UCSD-AML1 (cell line): ENCODE measurements around the gene ARL5A.

Source experiments
- DNase-seq: peaks from one replicate; lab custom pipeline; 2025; ENCODE audit not compliant: unreplicated experiment; lab: John Stamatoyannopoulos, UW

Gene ARL5A

DNA sequence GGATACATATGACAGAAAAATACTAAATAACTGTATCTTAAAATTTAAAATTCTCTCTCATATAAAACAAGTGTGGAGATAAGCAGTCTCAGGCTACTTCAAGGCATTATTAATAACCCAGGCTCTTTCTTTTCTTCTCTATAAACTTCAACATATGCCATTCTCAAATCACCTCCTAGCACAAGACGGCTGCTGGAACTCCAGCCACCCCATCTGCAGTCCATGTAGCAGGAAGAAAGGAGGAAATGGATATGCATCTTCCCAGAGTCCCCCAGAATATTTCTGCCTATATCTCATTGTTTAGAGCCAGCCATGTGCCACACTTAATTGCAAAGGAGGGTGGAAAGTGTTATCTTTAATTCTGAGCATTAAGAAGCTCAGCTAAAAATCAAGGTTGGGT lies 58.6 kb downstream of the ARL5A start:
- no peak for DNase-seq

DNA sequence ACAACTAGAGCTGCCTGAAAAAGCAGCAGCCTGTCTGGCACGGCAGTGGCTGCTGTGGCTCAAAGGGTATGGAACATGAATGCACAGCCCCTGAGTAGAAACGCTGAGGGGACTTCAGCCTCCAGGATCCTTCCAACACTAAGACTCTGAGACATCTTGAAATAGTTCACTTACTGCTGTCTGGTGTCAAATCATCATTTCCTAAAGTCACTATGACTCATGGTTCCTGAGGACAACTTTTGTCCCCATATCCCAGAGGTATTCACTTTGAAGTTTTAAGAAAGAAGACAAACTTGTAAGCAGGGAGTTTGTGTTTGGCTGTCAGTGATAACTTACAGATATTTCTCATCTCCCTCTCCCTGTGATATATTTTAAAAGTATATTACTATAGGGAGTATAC lies 60.7 kb downstream of the ARL5A start:
- DNase-seq, result peak; percentile 20

DNA sequence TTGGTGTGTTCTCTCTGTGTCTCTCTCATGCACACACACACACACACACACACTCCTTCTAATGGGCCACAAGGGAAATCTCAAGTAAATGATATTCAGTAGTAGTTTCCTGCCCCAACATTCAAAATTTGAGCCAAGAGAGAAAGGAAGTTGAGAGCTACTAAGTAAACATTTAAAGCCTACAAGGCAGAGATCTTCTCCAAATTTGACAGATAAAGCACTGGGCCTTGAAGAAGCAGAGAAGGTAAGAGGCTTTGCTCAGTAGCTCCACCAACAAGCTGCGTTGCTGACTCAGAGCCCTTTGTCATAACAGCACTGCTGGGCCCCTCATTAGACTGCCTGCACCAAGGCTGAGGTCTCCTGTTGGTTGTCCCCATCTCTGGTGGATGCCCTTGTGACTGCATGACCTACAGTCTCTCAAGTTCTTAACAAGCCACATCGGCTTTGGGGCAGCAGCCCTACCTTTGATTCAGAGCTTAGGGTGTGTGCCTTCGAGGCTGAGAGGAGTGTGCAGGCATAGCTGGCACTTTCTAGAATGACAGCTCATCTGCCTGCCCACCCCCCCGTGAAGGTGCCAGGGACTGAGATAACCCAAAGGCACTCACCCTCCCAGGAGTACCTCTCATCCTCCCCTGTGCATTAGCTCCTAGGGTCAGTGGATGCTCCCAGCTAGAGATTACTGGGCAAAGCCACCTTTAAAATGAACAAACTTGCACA lies 61.6 kb downstream of the ARL5A start:
- peak; percentile 20 for DNase-seq

DNA sequence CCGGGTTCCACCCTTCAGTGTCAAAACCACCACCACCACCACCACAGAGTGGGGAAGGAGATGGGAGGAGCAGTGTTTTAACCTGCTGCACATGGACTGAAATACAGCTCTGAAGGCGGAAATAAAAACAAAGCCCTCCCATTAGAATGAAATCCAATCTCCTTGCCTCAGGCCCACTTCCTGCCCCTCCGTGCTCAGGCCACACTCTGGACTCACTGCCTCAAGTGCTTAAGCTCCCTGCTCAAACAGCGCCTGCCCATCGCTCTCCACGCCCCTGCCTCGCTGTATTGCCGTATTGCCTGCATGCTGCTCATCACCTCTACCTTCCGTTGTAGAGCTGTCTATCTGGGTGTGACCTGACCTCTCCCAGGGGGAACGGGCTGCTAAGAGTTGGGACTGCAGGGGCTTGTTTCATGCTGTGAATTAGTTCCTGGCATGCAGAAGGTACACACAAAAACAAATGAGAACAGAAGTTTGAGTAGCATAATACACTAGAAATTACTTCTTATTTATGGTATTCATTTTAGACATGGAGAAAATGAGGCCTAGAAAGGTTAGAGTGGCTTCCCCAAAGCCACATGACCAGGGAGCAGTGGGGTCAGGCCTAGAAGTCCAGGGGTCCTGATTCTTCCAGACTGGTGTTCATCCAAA lies 62.3 kb downstream of the ARL5A start:
- peak; percentile 29 for DNase-seq

DNA sequence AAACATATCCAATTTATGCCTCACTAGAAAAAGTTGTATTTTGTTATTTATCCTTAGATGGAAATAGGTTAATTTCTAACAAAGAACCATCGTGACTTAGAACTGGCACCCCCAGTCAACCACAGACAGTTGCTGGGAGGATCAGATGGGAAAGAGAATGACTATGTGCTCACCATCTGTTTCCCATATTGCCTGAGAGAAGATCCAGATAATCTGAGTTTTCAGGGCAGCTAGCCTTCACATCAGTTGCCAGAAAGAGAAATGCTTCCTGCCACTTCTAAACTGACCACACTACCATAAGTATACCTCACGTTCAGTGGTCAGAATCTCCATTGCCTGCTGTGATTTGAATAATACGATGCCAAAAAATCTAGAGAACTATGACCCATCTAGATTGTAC lies 65.5 kb downstream of the ARL5A start:
- no peak for DNase-seq

DNA sequence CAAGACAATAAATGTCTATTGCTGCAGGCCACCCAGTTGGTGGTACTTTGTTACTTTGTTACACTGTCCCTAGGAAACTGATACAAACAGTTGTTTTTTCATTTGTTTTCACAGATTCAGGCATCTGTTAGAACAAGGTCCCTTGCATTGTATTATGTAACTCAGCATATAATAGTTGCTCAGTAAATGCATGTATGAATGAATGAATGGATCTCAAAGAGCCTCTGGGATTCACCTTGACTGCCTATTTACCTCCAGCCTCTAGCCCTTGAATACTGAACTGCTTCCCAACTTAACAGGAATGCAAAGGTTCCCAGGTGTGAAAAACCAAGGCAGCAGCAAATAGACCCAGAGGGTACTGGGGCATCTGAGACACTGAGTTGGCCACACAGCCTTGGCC lies 66.5 kb downstream of the ARL5A start:
- DNase-seq, result no peak

DNA sequence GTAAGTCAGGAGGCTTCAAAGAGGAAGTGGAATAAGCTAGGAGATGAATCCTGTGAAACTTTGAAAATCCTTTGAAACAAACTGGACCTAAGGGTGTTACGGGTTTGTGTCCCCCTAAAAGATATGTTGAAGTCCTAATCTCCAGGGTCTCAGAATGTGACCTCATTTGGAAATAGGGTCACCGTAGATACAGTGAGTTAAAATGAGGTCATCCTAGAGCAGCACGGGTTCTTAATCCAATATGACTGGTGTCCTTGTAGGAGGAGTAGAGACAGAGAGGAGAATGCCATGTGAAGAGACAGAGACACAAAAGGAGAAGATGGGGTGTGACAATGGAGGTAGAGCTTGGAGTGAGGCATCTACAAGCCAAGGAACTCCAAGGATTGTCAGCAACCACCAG lies 67.0 kb downstream of the ARL5A start:
- no peak for DNase-seq

DNA sequence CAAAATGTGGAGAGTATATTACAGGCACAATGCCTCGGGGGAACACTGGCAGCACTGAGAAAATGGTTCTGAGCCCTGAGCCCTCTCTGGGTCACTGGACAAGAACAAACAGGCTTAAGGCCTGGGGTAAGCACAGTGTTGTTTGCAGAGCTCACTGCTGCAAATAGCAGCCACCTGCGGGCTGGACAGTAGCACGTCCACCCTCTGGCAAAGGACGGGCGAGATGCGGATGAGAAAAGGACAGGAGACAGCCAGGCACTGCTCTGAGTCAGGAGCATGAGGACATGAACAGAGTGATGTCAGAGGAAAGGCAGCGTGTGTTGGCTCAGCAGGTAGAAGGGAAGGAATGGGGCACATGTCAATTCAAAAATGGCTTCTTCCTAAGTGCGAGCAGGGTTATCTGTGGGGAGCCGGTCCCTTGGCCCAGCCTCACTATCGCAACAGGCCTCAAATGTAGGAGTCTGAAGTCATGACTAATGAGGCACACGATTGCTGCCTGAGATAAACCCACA lies 68.0 kb downstream of the ARL5A start:
- DNase-seq, result no peak

DNA sequence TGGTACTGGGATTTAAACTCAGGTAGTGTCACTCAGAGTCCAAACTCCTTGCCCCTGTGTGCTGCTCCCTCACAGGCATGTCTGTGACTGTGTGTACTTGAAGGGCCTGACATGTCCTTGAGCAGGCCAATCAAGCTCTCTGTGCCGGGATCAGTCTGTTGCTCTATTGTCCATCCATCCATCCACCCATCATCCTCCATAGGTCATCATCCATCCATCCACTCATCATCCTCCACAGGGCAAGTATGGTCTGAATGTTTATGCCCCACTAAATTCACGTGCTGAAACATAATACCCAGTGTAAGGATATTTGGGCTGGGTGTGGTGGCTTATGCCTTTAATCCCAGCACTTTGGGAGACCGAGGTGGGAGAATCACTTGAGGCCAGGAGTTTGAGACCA lies 69.5 kb downstream of the ARL5A start:
- no peak for DNase-seq

DNA sequence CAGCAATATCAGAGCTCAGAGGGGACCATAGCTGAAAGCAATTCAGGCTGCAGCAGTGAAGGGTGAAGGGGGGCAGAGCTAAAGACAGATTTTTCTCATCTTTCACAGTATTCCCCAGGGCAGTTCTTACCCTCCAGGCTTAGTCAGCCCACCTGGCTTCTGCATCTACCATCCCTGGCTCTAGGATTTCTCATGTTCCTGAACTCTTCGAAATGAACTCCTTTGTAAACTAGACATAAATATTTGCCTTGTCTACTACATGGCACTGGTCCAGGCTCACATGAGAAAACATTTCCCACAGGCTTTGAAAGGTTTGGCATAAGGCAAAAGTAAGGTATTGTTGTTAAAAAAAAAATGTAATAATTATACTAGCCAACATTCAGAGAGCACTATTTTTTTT lies 70.4 kb downstream of the ARL5A start:
- DNase-seq, result no peak

DNA sequence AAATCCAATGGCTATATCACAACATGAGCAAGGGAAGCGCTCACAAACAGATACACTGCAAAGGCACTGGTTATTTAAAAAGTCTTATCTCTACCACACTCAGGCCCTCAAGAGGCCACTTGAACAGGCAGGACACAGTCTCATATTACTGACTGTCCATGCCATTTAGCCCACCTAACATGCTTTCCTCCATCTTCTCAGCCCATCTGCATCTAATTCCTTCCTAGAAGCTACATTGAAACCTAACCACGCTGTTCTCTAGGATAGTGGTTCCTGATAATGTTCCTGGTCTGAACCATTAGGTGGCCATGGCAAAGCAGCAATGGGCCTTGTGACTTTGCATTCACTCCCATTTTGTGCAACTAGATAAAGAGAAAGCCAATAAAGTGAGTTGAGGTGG lies 71.4 kb downstream of the ARL5A start:
- no peak for DNase-seq

DNA sequence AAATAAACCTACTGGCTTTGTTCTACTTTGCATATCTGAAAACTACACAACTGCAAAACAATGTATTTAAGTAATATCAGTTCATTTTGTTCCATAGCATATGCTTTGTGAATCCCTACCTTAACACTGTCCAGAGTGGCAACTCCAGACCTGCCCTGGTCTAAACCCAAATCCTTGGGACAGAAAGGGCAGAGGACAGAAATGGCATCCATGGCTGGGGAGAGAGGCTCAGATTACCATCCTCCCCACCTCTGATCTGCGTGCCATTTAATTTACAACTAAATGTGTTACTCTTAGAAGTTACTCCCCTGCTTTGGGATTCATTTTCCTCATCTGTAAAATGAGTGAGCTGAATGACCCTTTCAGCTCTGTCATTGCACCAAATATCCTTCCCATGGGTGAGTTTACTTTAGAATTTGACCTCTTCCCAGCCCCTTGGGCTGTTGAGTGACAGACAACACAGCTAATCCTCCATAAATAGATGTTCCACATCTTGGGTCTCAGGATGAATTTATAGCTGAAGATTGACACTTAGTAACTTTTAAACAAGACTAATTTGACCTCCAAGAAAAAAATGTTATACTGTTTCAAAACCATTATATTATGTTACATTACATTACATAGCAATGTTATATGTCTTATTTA lies 73.8 kb downstream of the ARL5A start:
- no peak for DNase-seq

DNA sequence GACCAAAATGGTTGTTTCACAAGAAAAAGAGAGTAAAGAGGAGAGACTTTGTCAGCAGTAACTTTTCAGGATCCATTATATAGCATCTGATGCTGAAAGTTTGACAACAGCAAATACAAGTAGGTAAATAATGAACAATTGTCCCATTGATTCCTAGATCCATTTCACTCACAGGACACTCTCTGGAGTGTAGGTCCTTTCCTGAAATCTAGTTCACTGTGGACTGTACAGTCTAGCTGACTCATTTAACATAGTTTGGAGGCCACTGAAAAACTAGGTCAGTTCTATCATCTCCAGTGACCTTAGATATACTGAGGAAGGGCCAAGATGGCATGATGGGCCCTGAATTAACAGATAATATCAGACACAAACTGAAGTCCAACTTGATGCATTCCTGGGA lies 74.7 kb downstream of the ARL5A start:
- no peak for DNase-seq
